ENCODE measurements around the gene ARF3. TPM values are rescaled to one million over a fixed set of nuclear protein-coding genes. Genes with fewer than 3 reads are reported as not detected.

The ARF3 gene
- 72.0 and 83.8 TPM in 2 replicates for total RNA-seq

GRCh38 chr12:48957141-48958048 lies at the start of gene ARF3:
Gene ARF3 (minus strand): TSS chr12:48957487. CDS start chr12:48941095, 16,392 bp downstream.

GRCh38 chr12:48999371-49000131 lies 42.3 kb upstream of the ARF3 start, which contains the start of gene DDN:
Gene DDN (minus strand): TSS chr12:48999375. CDS start chr12:48999287, 88 bp downstream.

GRCh38 chr12:48978291-48978740 lies 21.0 kb upstream of the ARF3 start, which contains the start of gene WNT1:
Gene WNT1 (plus strand): TSS chr12:48978322. CDS start chr12:48978651, 329 bp downstream.

GRCh38 chr12:48925304-48926011 lies 31.8 kb downstream of the ARF3 start, which contains the start of gene FKBP11:
Gene FKBP11 (minus strand): TSS chr12:48925492. CDS start chr12:48925428, 64 bp downstream.

Other genes starting within 250 kb of the ARF3 start
- gene CCNT1, start 240.8 kb downstream of the ARF3 start, total RNA-seq = 14.1 and 19.1 TPM in 2 replicates
- gene ADCY6, start 168.4 kb downstream of the ARF3 start, total RNA-seq = 17.5 and 37.4 TPM in 2 replicates
- 11.7 and 27.3 TPM in 2 replicates for gene CACNB3, start 139.0 kb downstream of the ARF3 start, total RNA-seq
- 39.7 and 41.5 TPM in 2 replicates for gene DDX23, start 105.3 kb downstream of the ARF3 start, total RNA-seq
- 0.18 TPM in 1 of 2 replicates, not detected in the other for gene RND1, start 91.6 kb downstream of the ARF3 start, total RNA-seq
- gene FKBP11, start 32.0 kb downstream of the ARF3 start, total RNA-seq = 57.0 and 72.1 TPM in 2 replicates
- 0.18 TPM in 1 of 2 replicates, not detected in the other for gene WNT10B, start 14.2 kb upstream of the ARF3 start, total RNA-seq
- not detected in 2 replicates for gene WNT1, start 20.8 kb upstream of the ARF3 start, total RNA-seq
- 0.32 TPM in 1 of 2 replicates, not detected in the other for gene DDN, start 41.9 kb upstream of the ARF3 start, total RNA-seq
- 56.9 and 62.5 TPM in 2 replicates for gene PRKAG1, start 61.3 kb upstream of the ARF3 start, total RNA-seq
- 21.1 and 23.6 TPM in 2 replicates for gene KMT2D, start 103.3 kb upstream of the ARF3 start, total RNA-seq
- not detected in 2 replicates for gene RHEBL1, start 112.5 kb upstream of the ARF3 start, total RNA-seq
- gene DHH, start 137.3 kb upstream of the ARF3 start, total RNA-seq = not detected in 2 replicates
- 45.7 and 63.5 TPM in 2 replicates for gene LMBR1L, start 153.4 kb upstream of the ARF3 start, total RNA-seq
- 1,105 and 1,347 TPM in 2 replicates for gene TUBA1B, start 173.9 kb upstream of the ARF3 start, total RNA-seq
- gene TUBA1A, start 231.6 kb upstream of the ARF3 start, total RNA-seq = 328 and 443 TPM in 2 replicates